ENCODE measurements around the gene CACNA2D2.

Gene CACNA2D2

DNA sequence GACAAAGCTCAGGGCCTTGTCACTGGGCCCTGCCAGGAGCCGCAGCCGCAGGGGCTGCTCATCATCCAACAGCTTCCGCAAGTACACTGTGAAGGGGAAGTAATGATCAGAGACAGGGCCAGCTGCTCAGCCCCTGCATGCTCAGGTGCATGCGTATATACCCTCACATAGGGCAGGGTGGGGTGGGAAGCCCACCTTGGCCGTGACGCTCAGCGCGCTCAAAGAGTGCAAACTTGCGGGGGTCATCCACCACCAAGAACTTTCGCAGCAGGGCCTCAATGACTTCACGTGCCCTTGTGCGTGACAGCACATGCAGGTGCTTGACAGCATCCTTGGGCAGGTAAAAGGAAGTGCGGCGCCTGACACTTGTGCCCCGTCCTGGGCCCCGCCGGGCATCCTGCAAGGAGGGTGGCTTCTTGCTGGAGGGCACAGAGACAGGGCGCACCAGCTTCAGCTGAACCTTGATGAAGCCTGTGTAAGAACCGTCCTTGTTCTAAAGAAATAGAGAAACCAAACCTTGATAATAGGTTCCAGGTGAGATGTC, 172.0 kb downstream of the CACNA2D2 start:
- H3K9me3 ChIP-seq (ENCODE audit: control insufficient read depth, low read length): no peaks in the 10 kb centered on the region
- no peaks in the 10 kb centered on the region for H3K27me3 ChIP-seq (ENCODE audit: control insufficient read depth, insufficient read depth, low read length, poor library complexity, severe bottlenecking)
- H3K27ac ChIP-seq (ENCODE audit: insufficient read depth, low read depth, low read length, poor library complexity, severe bottlenecking): no peak overlapping the region
- no peak overlapping the region for H3K4me3 ChIP-seq (ENCODE audit: insufficient read depth, low read depth, low read length)
- H3K36me3 ChIP-seq (ENCODE audit: control insufficient read depth, insufficient read depth, low read length): peaks cover 34% of the 10 kb centered on the region
- peaks cover 9% of the 10 kb centered on the region for H3K4me1 ChIP-seq (ENCODE audit: control insufficient read depth, insufficient read depth, low read length)
- 96 to 98% methylated on average over 19 of the region's 19 CpGs for WGBS, 2 experiments

DNA sequence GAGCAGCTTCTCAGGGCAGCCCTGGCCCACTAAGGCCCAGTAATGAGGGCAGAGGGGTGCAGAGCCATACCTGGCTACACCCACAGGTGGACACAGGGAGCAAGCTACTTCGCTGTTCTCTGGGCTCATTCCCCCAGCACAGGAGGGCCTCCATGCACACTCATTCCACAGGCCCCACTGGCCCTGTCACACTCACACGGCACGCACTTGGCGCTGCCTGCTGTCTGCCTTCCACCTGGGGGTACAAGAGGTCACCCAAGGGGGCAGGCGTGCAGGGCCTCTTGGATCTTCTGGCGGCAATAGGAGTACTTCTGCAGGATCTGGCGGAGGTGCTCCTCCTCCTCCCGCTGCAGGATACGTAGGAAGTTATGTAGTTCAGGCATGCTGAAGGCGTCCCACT, 173.1 kb downstream of the CACNA2D2 start:
- Histone ChIP-seq H3K27ac (ENCODE audit: insufficient read depth, low read depth, low read length, poor library complexity, severe bottlenecking) (no peak overlapping the region), H3K4me3 (ENCODE audit: insufficient read depth, low read depth, low read length) (no peak overlapping the region), H3K9me3 (ENCODE audit: control insufficient read depth, low read length) (no peaks in the 10 kb centered on the region), H3K27me3 (ENCODE audit: control insufficient read depth, insufficient read depth, low read length, poor library complexity, severe bottlenecking) (no peaks in the 10 kb centered on the region), H3K4me1 (ENCODE audit: control insufficient read depth, insufficient read depth, low read length) (peaks cover 3% of the 10 kb centered on the region), H3K36me3 (ENCODE audit: control insufficient read depth, insufficient read depth, low read length) (peaks cover 37% of the 10 kb centered on the region)
- 96% methylated on average over 10 of the region's 10 CpGs for WGBS, 2 experiments

DNA sequence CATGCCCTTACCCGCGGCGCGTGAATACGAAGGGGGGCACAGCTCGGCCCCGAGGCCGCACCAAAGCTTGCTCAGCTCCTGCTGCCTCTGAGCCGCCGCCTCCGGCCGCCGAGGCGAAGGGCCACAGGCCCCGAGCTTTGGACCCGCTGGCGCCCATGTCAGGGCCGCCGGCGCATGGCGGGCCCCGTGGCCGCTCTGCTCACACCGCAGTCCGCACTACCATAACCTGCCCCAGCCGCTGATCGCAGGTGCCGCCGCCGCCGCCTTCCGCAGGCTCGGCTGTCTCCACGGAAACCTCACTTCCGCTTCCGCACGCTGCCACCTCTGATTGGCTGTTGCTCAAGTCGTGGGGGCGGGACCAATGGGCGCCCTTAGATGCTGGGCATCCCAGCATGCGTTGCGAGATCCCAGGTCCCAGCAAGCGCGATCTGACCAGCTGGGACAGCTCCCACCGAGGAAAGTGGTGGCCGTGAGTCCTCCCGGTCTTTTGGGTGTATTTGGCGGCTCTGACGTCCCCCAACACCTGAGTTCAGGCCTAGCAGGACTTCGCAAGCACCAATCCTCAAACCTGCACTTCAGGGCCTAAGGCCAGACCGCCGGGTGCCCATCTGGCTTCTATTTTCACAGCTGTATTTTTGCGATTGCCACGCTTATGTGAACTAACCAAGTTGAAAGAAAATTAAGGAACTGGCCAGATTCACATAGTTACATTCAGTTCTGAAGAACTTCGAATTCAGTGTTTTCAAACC, 175.3 kb downstream of the CACNA2D2 start, which contains the start of gene TUSC2:
Gene TUSC2 (minus strand): TSS at position 281 of the 749 bp plus-strand sequence. CDS start 124 bp downstream, at position 157.
- Histone ChIP-seq H3K9me3 (ENCODE audit: control insufficient read depth, low read length) (no peaks in the 10 kb centered on the region), H3K4me1 (ENCODE audit: control insufficient read depth, insufficient read depth, low read length) (peaks cover 5% of the 10 kb centered on the region), H3K27ac (ENCODE audit: insufficient read depth, low read depth, low read length, poor library complexity, severe bottlenecking) (no peak within 1 kb of the TSS), H3K36me3 (ENCODE audit: control insufficient read depth, insufficient read depth, low read length) (peaks cover 33% of the 10 kb centered on the region), H3K27me3 (ENCODE audit: control insufficient read depth, insufficient read depth, low read length, poor library complexity, severe bottlenecking) (no peaks in the 10 kb centered on the region), H3K4me3 (ENCODE audit: insufficient read depth, low read depth, low read length) (peak within 1 kb of the TSS; percentile 87)
- WGBS, 2 experiments: 6 to 7% methylated on average over 55 of the region's 55 CpGs

DNA sequence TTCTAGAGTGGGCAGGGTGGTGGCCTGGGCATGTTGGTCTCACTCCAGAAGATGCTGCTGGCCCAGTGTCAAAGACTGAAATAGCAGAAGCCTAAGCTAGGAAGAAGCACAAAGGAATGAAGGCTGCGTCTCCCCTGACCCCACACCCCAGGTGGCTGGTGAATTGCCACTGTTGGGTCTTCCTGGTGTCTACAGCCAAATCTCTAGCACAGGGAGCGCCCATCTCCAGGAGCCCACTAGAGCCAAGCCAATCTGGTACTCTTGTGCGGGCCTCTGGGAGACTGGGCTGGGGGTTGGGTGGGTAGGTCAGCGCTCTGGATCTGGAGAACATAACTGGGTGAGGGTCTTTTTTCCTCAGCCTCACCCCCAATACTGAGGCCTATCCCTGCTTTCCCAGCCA, 176.3 kb downstream of the CACNA2D2 start:
- 83 to 84% methylated on average over 4 of the region's 4 CpGs for WGBS, 2 experiments
- Histone ChIP-seq H3K36me3 (ENCODE audit: control insufficient read depth, insufficient read depth, low read length) (peaks cover 33% of the 10 kb centered on the region), H3K4me3 (ENCODE audit: insufficient read depth, low read depth, low read length) (peak overlapping the region; percentile 87), H3K27ac (ENCODE audit: insufficient read depth, low read depth, low read length, poor library complexity, severe bottlenecking) (no peak overlapping the region), H3K27me3 (ENCODE audit: control insufficient read depth, insufficient read depth, low read length, poor library complexity, severe bottlenecking) (no peaks in the 10 kb centered on the region), H3K9me3 (ENCODE audit: control insufficient read depth, low read length) (no peaks in the 10 kb centered on the region), H3K4me1 (ENCODE audit: control insufficient read depth, insufficient read depth, low read length) (peaks cover 14% of the 10 kb centered on the region)

DNA sequence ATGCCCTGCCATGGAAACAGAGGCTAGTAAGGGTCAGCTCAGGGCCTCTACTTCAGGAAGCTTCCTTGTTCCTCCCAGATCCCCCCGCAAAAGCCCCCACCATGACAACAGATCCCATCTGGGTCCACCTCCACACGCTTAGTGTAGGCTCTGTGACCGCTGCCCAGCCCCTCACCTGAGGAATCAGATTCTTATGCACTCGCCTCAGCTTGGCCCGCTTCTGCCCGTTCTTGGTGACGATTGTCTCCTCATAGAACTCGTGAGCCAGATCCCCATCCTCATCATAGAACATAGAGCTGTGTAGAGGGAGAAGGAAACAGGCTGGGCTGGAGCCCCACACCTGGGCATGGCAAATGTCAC, 177.3 kb downstream of the CACNA2D2 start:
- Histone ChIP-seq H3K27ac (ENCODE audit: insufficient read depth, low read depth, low read length, poor library complexity, severe bottlenecking) (no peak overlapping the region), H3K27me3 (ENCODE audit: control insufficient read depth, insufficient read depth, low read length, poor library complexity, severe bottlenecking) (no peaks in the 10 kb centered on the region), H3K4me3 (ENCODE audit: insufficient read depth, low read depth, low read length) (no peak overlapping the region), H3K36me3 (ENCODE audit: control insufficient read depth, insufficient read depth, low read length) (peaks cover 24% of the 10 kb centered on the region), H3K4me1 (ENCODE audit: control insufficient read depth, insufficient read depth, low read length) (peaks cover 17% of the 10 kb centered on the region), H3K9me3 (ENCODE audit: control insufficient read depth, low read length) (no peaks in the 10 kb centered on the region)
- WGBS, 2 experiments: 92 to 95% methylated on average over 8 of the region's 8 CpGs

DNA sequence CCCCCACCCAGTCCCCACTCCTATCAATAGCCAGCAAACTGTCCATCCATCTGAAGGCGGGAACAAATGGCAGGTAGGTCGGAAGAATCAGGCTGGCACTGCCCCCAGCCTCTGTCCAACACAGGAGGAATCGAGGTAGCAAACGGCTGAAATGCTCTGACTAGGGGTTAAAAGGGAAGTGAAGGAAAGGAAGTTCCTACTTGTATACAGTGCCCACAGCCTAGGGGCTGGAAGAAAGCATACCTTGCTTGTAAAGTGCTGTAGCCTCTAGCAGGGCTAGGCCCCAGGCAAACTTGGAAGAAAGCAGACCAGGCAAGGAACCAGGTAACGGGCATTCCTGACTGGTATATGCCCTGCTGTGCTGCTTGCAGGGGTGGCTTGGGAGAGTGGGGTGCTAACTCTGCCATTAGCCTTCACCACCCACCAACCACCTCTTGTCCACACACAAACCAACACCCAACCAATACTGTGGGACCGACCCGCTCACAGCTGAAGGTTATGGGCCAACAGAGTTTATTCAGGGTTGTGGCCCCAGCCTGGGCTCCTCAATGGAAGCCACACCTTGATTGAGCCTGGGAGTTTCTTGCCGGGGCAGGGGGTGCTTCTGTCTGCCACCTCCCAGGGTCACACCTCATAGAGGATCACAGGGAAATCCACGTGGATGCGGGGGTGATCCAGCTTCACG, 177.8 kb downstream of the CACNA2D2 start:
- Histone ChIP-seq H3K4me3 (ENCODE audit: insufficient read depth, low read depth, low read length) (no peak overlapping the region), H3K9me3 (ENCODE audit: control insufficient read depth, low read length) (no peaks in the 10 kb centered on the region), H3K27me3 (ENCODE audit: control insufficient read depth, insufficient read depth, low read length, poor library complexity, severe bottlenecking) (no peaks in the 10 kb centered on the region), H3K36me3 (ENCODE audit: control insufficient read depth, insufficient read depth, low read length) (peaks cover 18% of the 10 kb centered on the region), H3K27ac (ENCODE audit: insufficient read depth, low read depth, low read length, poor library complexity, severe bottlenecking) (no peak overlapping the region), H3K4me1 (ENCODE audit: control insufficient read depth, insufficient read depth, low read length) (peaks cover 17% of the 10 kb centered on the region)
- 96% methylated on average over 11 of the region's 11 CpGs for WGBS, 2 experiments

DNA sequence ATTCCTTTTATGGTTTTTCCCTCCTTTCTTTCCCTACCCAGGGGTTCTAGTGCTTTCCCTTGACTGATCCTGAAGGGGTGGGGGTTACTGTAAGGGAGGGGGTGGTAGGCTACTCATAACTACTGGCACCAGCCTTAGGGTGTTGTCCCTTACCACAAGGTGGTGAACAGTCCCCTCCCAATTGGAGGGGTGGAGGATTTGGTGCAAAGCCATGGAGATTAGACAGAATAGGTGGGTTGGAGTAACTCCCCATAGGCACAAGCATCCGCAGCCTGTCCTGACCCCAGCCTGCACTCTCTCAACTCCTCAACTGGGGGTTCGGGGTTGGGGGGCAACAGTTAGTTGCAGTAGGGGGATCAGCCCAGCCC, 178.3 kb downstream of the CACNA2D2 start:
- Histone ChIP-seq H3K4me1 (ENCODE audit: control insufficient read depth, insufficient read depth, low read length) (peaks cover 22% of the 10 kb centered on the region), H3K36me3 (ENCODE audit: control insufficient read depth, insufficient read depth, low read length) (peaks cover 13% of the 10 kb centered on the region), H3K27ac (ENCODE audit: insufficient read depth, low read depth, low read length, poor library complexity, severe bottlenecking) (no peak overlapping the region), H3K9me3 (ENCODE audit: control insufficient read depth, low read length) (no peaks in the 10 kb centered on the region), H3K27me3 (ENCODE audit: control insufficient read depth, insufficient read depth, low read length, poor library complexity, severe bottlenecking) (no peaks in the 10 kb centered on the region), H3K4me3 (ENCODE audit: insufficient read depth, low read depth, low read length) (no peak overlapping the region)
- WGBS, 2 experiments: 96 to 100% methylated on average over 2 of the region's 2 CpGs

DNA sequence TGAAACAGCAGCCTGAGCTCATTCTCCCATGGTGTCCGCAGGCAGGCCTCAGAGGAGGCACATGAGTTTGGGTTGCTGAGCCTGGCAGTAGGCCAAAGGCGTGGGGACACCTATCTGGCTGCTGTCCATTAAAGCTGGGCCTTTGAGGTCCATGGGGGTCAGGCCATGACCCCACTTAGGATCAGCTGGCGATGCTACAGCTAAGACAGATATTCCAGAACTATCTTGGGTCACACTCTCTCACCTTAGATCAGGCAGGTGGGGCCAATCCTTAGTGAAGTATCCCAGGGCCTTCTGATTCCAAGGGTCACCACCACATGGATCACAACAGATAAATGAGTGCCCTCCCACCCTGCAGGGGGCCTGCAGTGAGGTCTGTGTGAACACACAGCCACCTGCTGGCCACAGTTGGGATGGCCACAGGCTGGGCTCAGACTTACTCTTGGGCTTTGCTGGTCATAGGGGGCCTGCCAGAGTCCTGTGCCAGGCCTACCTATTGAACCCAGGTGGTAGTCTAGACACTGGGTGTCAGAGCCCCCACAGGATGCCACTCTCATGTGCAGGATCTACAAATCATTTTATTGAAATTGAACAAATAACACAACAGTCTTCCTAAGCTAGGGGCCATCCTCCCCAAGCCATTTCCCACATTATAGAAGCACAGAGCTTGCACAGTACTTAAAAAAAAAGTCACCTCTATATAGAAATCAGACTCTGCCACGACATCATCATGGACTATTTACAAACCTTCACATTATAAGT, 178.9 kb downstream of the CACNA2D2 start:
- no peak overlapping the region for H3K4me3 ChIP-seq (ENCODE audit: insufficient read depth, low read depth, low read length)
- no peak overlapping the region for H3K27ac ChIP-seq (ENCODE audit: insufficient read depth, low read depth, low read length, poor library complexity, severe bottlenecking)
- WGBS, 2 experiments: 67 to 78% methylated on average over 4 of the region's 4 CpGs
- H3K9me3 ChIP-seq (ENCODE audit: control insufficient read depth, low read length): no peaks in the 10 kb centered on the region
- H3K27me3 ChIP-seq (ENCODE audit: control insufficient read depth, insufficient read depth, low read length, poor library complexity, severe bottlenecking): no peaks in the 10 kb centered on the region
- peaks cover 9% of the 10 kb centered on the region for H3K36me3 ChIP-seq (ENCODE audit: control insufficient read depth, insufficient read depth, low read length)
- H3K4me1 ChIP-seq (ENCODE audit: control insufficient read depth, insufficient read depth, low read length): peaks cover 26% of the 10 kb centered on the region

DNA sequence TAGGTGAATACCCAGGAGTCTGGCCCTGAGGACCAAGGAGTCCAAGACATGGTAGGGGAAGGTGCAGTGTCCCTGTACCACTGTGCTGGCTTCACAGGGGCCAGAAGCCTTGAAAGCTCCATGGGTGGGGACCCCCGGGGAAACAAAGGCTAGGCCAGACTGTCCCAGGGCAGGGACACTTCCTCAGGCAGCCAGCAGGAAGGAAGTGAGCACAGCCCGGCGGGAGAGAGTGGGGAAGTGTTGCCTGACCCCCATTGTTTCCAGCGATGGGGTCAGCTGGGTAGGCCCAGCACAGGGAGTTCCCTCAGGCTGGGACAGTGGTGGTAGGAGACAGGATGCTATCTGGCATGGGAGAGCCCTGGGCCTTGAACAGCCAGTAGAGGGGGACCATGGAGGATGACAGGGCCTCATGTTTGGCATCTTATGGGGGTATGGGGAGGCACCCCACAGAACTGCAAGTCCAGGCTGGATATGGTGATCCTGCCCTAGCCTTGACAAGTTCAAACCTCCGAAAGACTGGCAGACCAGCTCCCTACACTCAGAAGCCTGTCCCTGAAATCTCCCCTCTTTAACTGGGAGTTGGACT, 179.7 kb downstream of the CACNA2D2 start:
- WGBS, 2 experiments: 86 to 94% methylated on average over 5 of the region's 5 CpGs
- H3K36me3 ChIP-seq (ENCODE audit: control insufficient read depth, insufficient read depth, low read length): peaks cover 13% of the 10 kb centered on the region
- peaks cover 28% of the 10 kb centered on the region for H3K4me1 ChIP-seq (ENCODE audit: control insufficient read depth, insufficient read depth, low read length)
- H3K4me3 ChIP-seq (ENCODE audit: insufficient read depth, low read depth, low read length): no peak overlapping the region
- no peaks in the 10 kb centered on the region for H3K27me3 ChIP-seq (ENCODE audit: control insufficient read depth, insufficient read depth, low read length, poor library complexity, severe bottlenecking)
- H3K9me3 ChIP-seq (ENCODE audit: control insufficient read depth, low read length): no peaks in the 10 kb centered on the region
- H3K27ac ChIP-seq (ENCODE audit: insufficient read depth, low read depth, low read length, poor library complexity, severe bottlenecking): no peak overlapping the region
